DOHH2 (cell line): ENCODE data around the gene MAP2K5.

Experiments used
- CTCF ChIP-seq: fragments of 200-600 bp; sonication (generic); IDR thresholded peaks from one replicate; pipeline ENCODE4 v1.5.1; 2014; ENCODE audit warnings: antibody characterized with exemption, mild to moderate bottlenecking, low read depth, low read length; ENCODE audit not compliant: poor library complexity, severe bottlenecking
- EZH2phosphoT487 ChIP-seq: fragments of 200-600 bp; sonication (generic); IDR thresholded peaks from 2 replicates; pipeline ENCODE4 v1.6.1; 2017; ENCODE audit warnings: borderline replicate concordance, mild to moderate bottlenecking, antibody characterized with exemption, low read length, moderate library complexity, mixed read lengths

GRCh38 chr15:67587754-67588153 lies 45.3 kb downstream of the MAP2K5 start:
- TF ChIP-seq CTCF (no peak), EZH2phosphoT487 (no peak)
